Panc1 (cell line): ENCODE data around the gene TCF3.

Experiments
- POLR2AphosphoS5 ChIP-seq: IDR thresholded peaks from 2 replicates; pipeline ENCODE4 v1.6.1; 2012; ENCODE audit warnings: mild to moderate bottlenecking, low read depth, low read length, moderate library complexity
- TCF7L2 ChIP-seq: IDR thresholded peaks from 2 replicates; pipeline ENCODE4 v1.6.1; 2011; ENCODE audit warnings: mild to moderate bottlenecking, low read depth, low read length, inconsistent platforms
- TF ChIP-seq, protein P1 (sequence below): fragments of 450-650 bp; IDR thresholded peaks from 2 replicates; pipeline ENCODE4 v1.5.1; 2017; ENCODE audit warnings: mild to moderate bottlenecking
- TF ChIP-seq, protein P2 (sequence below), 2 experiments: IDR thresholded peaks; 2 replicates each; pipeline ENCODE4 v1.6.1; 2011 to 2012; ENCODE audit warnings: low read depth in 2 of 2, control low read depth in 1 of 2, low read length in 1 of 2, mild to moderate bottlenecking in 1 of 2, moderate library complexity in 1 of 2; ENCODE audit not compliant: insufficient read depth in 1 of 2

DNA sequence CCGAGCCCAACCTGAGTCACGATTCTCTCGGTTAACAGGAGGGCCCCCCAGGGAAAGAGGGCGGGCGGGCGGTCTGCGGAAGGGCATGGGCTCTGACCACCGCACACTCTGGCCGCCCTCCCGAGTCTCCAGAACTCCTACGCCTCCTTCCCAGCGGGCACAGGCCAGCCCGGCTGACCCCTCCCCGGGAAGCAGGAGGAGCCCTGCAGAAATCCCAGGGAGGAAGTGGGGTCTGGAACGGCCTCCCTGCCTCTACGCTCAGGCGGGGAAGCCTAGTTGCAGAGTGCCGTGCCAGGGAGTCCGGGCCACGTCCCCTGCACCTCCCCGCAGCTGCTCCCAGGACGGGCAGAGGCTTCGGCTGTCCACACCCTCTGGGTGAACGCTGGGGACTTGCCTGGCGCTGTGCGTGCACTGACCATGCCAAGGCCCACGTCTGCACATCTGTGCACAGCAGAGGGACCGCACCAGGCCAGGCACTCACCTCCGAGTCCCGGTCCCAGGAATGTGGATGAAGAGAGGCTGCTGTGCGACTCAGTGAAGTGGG is 20.8 kb downstream of the TCF3 start:
- TF ChIP-seq, protein P1, sequence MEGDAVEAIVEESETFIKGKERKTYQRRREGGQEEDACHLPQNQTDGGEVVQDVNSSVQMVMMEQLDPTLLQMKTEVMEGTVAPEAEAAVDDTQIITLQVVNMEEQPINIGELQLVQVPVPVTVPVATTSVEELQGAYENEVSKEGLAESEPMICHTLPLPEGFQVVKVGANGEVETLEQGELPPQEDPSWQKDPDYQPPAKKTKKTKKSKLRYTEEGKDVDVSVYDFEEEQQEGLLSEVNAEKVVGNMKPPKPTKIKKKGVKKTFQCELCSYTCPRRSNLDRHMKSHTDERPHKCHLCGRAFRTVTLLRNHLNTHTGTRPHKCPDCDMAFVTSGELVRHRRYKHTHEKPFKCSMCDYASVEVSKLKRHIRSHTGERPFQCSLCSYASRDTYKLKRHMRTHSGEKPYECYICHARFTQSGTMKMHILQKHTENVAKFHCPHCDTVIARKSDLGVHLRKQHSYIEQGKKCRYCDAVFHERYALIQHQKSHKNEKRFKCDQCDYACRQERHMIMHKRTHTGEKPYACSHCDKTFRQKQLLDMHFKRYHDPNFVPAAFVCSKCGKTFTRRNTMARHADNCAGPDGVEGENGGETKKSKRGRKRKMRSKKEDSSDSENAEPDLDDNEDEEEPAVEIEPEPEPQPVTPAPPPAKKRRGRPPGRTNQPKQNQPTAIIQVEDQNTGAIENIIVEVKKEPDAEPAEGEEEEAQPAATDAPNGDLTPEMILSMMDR: no peak
- TF ChIP-seq, protein P2, sequence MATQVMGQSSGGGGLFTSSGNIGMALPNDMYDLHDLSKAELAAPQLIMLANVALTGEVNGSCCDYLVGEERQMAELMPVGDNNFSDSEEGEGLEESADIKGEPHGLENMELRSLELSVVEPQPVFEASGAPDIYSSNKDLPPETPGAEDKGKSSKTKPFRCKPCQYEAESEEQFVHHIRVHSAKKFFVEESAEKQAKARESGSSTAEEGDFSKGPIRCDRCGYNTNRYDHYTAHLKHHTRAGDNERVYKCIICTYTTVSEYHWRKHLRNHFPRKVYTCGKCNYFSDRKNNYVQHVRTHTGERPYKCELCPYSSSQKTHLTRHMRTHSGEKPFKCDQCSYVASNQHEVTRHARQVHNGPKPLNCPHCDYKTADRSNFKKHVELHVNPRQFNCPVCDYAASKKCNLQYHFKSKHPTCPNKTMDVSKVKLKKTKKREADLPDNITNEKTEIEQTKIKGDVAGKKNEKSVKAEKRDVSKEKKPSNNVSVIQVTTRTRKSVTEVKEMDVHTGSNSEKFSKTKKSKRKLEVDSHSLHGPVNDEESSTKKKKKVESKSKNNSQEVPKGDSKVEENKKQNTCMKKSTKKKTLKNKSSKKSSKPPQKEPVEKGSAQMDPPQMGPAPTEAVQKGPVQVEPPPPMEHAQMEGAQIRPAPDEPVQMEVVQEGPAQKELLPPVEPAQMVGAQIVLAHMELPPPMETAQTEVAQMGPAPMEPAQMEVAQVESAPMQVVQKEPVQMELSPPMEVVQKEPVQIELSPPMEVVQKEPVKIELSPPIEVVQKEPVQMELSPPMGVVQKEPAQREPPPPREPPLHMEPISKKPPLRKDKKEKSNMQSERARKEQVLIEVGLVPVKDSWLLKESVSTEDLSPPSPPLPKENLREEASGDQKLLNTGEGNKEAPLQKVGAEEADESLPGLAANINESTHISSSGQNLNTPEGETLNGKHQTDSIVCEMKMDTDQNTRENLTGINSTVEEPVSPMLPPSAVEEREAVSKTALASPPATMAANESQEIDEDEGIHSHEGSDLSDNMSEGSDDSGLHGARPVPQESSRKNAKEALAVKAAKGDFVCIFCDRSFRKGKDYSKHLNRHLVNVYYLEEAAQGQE (IDR thresholded peaks at IDR 0.05; ENCODE audit: insufficient read depth in 1 of 2, low read depth in 2 of 2, low read length in 1 of 2): no peak
- TF ChIP-seq POLR2AphosphoS5: no peak
- no peak for TF ChIP-seq TCF7L2
